Mammary epithelial cell (primary cell): Measurements from ENCODE around the gene SALL3.

Source experiments
- EZH2 ChIP-seq: IDR thresholded peaks from 2 replicates; pipeline ENCODE4 v1.6.1; 2012; ENCODE audit warnings: low read length, inconsistent platforms, borderline replicate concordance
- TF ChIP-seq, protein P1 (sequence below), 2 donors: IDR thresholded peaks in 1 of 2; conservative IDR thresholded peaks in 1 of 2; 2 replicates each; pipeline ENCODE4 v1.5.1; 2011 to 2012; ENCODE audit warnings: inconsistent platforms in 2 of 2, low read length in 2 of 2, mild to moderate bottlenecking in 2 of 2, control low read depth in 1 of 2, low read depth in 1 of 2; ENCODE audit not compliant: insufficient read depth in 1 of 2; ENCODE audit errors: extremely low read depth in 1 of 2

DNA sequence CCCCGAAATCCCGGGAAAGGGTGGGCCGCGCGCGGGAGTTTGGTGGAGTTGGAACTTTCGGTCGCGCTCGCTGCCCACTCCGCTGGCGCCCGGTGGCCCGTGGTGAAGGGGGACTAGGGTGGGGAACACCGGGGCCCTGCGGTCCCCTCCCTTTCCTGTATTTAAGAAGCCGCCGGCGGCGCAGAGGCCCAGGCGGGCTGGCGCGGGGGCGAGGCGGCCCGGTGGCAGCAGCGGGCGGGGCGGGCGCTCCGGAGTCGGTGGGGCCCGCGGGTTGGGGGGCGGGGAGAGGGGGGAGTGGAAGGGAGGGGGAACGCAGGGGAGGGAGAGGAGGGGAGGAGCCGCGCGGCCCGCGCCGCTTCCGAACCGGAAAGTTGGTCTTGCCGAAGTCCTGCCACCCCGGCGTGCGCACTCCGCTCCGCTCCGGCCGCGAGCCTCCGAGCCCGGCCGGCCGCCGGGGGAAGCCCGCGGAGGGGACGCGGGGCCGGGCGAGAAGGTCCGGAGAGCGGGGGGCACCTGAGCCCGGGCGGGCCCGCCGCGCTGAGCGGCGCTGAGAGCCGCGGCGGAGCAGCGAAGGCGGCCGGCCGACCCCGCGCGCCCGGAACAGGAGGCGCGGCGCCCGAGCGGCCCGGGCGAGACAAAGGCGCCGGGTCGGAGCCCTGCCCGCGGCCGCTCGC, 425 bp upstream of the SALL3 start:
- TF ChIP-seq, protein P1, sequence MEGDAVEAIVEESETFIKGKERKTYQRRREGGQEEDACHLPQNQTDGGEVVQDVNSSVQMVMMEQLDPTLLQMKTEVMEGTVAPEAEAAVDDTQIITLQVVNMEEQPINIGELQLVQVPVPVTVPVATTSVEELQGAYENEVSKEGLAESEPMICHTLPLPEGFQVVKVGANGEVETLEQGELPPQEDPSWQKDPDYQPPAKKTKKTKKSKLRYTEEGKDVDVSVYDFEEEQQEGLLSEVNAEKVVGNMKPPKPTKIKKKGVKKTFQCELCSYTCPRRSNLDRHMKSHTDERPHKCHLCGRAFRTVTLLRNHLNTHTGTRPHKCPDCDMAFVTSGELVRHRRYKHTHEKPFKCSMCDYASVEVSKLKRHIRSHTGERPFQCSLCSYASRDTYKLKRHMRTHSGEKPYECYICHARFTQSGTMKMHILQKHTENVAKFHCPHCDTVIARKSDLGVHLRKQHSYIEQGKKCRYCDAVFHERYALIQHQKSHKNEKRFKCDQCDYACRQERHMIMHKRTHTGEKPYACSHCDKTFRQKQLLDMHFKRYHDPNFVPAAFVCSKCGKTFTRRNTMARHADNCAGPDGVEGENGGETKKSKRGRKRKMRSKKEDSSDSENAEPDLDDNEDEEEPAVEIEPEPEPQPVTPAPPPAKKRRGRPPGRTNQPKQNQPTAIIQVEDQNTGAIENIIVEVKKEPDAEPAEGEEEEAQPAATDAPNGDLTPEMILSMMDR (conservative IDR thresholded peaks at IDR 0.05 in 1 of 2, IDR thresholded peaks at IDR 0.05 in 1 of 2; ENCODE audit: extremely low read depth in 1 of 2, insufficient read depth in 1 of 2, low read depth in 1 of 2, low read length in 2 of 2): no peak
- TF ChIP-seq EZH2: no peak
